HEK293 (cell line): ENCODE results near the gene FOSL1.

Experiments used
- PRDM1 ChIP-seq: fragments of 450-650 bp; formaldehyde crosslinking; IDR thresholded peaks from 2 replicates; pipeline ENCODE4; 2016; ENCODE audit warnings: missing biosample characterization, missing genetic modification characterization
- ZNF214 ChIP-seq: fragments of 450-650 bp; formaldehyde crosslinking; IDR thresholded peaks from 2 replicates; pipeline ENCODE4 v1.5.1; 2017; ENCODE audit warnings: missing biosample characterization, mild to moderate bottlenecking, missing genetic modification characterization, borderline replicate concordance
- ZNF274 ChIP-seq, 2 experiments: fragments of 200-500 bp in 1 of 2; fragments of 450-650 bp in 1 of 2; sonication (Bioruptor generic) in 1 of 2; formaldehyde crosslinking in 1 of 2; IDR thresholded peaks; 2 replicates each; pipeline versions ENCODE4 v1.5.1 to v1.6.1; 2014 to 2016; ENCODE audit warnings: borderline replicate concordance in 1 of 2, inconsistent platforms in 1 of 2, low read length in 1 of 2, missing biosample characterization in 1 of 2, missing genetic modification characterization in 1 of 2
- ZNF335 ChIP-seq: fragments of 450-650 bp; formaldehyde crosslinking; conservative IDR thresholded peaks from 2 replicates; pipeline ENCODE4 v1.5.1; 2016; ENCODE audit warnings: missing biosample characterization, missing genetic modification characterization
- ZNF529 ChIP-seq: fragments of 450-650 bp; formaldehyde crosslinking; IDR thresholded peaks from 2 replicates; pipeline ENCODE4 v1.5.1; 2017; ENCODE audit warnings: missing genetic modification characterization, missing biosample characterization; ENCODE audit not compliant: insufficient replicate concordance
- ZNF677 ChIP-seq: fragments of 450-650 bp; IDR thresholded peaks from 2 replicates; pipeline ENCODE4 v1.5.0; 2018; ENCODE audit warnings: missing biosample characterization, mild to moderate bottlenecking, missing genetic modification characterization, moderate library complexity
- TF ChIP-seq, protein P1 (sequence below): fragments of 450-650 bp; formaldehyde crosslinking; IDR thresholded peaks from 2 replicates; pipeline ENCODE4 v1.5.1; 2016; ENCODE audit warnings: missing biosample characterization, missing genetic modification characterization
- TF ChIP-seq, protein P2 (sequence below): fragments of 450-650 bp; formaldehyde crosslinking; IDR thresholded peaks from 2 replicates; pipeline ENCODE4 v1.5.1; 2016; ENCODE audit warnings: missing biosample characterization, missing genetic modification characterization
- TF ChIP-seq, protein P3 (sequence below): fragments of 450-650 bp; formaldehyde crosslinking; IDR thresholded peaks from 2 replicates; pipeline ENCODE4 v1.5.1; 2016; ENCODE audit warnings: missing biosample characterization, missing genetic modification characterization
- TF ChIP-seq, protein P4 (sequence below): IDR thresholded peaks from 2 replicates; pipeline ENCODE4 v1.6.1; 2011; ENCODE audit warnings: mild to moderate bottlenecking, low read depth, low read length, borderline replicate concordance

DNA sequence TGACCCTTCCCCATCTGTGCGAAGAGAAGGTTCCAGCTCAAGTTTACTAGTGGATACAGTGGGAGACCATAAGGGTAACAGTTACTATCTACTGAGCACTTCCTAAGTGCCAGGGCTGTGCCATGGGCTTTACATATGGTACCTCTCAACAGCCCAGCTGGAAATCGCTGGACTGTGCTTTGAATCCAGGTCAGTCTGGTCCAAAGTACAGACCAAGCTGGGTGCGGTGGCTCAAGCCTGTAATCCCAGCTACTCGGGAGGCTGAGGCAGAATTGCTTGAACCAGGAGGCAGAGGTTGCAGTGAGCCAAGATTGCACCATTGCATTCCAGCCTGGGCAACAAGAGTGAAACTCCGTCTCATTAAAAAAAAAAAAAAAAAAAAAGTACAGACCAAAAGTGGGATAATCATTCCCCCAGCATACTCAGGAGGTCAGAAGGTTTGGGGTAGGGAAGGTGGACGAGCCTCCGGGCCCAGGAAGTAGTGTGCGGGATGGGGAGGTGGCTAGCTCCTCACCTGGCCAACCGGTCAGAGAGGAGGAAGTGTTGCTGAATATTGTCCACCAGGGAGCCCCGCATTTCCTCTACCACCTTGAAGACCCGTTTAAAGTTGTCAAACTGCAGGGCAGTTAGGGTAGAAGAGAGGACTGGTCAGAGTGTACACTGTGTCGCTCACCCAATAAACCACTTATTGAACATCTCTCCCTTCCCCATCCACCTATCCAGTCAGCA, 14.2 kb downstream of the FOSL1 start:
- TF ChIP-seq, protein P1, sequence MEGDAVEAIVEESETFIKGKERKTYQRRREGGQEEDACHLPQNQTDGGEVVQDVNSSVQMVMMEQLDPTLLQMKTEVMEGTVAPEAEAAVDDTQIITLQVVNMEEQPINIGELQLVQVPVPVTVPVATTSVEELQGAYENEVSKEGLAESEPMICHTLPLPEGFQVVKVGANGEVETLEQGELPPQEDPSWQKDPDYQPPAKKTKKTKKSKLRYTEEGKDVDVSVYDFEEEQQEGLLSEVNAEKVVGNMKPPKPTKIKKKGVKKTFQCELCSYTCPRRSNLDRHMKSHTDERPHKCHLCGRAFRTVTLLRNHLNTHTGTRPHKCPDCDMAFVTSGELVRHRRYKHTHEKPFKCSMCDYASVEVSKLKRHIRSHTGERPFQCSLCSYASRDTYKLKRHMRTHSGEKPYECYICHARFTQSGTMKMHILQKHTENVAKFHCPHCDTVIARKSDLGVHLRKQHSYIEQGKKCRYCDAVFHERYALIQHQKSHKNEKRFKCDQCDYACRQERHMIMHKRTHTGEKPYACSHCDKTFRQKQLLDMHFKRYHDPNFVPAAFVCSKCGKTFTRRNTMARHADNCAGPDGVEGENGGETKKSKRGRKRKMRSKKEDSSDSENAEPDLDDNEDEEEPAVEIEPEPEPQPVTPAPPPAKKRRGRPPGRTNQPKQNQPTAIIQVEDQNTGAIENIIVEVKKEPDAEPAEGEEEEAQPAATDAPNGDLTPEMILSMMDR = no peak
- TF ChIP-seq ZNF529 (tag by site-specific recombination) = no peak
- TF ChIP-seq ZNF274 (IDR thresholded peaks at IDR 0.05; ENCODE audit: low read length) = no peak
- TF ChIP-seq ZNF274 (tag by site-specific recombination; IDR thresholded peaks at IDR 0.05; ENCODE audit: borderline replicate concordance) = no peak
- TF ChIP-seq, protein P2, sequence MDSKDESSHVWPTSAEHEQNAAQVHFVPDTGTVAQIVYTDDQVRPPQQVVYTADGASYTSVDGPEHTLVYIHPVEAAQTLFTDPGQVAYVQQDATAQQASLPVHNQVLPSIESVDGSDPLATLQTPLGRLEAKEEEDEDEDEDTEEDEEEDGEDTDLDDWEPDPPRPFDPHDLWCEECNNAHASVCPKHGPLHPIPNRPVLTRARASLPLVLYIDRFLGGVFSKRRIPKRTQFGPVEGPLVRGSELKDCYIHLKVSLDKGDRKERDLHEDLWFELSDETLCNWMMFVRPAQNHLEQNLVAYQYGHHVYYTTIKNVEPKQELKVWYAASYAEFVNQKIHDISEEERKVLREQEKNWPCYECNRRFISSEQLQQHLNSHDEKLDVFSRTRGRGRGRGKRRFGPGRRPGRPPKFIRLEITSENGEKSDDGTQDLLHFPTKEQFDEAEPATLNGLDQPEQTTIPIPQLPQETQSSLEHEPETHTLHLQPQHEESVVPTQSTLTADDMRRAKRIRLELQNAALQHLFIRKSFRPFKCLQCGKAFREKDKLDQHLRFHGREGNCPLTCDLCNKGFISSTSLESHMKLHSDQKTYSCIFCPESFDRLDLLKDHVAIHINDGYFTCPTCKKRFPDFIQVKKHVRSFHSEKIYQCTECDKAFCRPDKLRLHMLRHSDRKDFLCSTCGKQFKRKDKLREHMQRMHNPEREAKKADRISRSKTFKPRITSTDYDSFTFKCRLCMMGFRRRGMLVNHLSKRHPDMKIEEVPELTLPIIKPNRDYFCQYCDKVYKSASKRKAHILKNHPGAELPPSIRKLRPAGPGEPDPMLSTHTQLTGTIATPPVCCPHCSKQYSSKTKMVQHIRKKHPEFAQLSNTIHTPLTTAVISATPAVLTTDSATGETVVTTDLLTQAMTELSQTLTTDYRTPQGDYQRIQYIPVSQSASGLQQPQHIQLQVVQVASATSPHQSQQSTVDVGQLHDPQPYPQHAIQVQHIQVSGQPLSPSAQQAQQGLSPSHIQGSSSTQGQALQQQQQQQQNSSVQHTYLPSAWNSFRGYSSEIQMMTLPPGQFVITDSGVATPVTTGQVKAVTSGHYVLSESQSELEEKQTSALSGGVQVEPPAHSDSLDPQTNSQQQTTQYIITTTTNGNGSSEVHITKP = no peak
- no peak for TF ChIP-seq ZNF335 (tag by site-specific recombination)
- TF ChIP-seq, protein P3, sequence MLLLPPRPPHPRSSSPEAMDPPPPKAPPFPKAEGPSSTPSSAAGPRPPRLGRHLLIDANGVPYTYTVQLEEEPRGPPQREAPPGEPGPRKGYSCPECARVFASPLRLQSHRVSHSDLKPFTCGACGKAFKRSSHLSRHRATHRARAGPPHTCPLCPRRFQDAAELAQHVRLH (tag by site-specific recombination) = no peak
- TF ChIP-seq, protein P4, sequence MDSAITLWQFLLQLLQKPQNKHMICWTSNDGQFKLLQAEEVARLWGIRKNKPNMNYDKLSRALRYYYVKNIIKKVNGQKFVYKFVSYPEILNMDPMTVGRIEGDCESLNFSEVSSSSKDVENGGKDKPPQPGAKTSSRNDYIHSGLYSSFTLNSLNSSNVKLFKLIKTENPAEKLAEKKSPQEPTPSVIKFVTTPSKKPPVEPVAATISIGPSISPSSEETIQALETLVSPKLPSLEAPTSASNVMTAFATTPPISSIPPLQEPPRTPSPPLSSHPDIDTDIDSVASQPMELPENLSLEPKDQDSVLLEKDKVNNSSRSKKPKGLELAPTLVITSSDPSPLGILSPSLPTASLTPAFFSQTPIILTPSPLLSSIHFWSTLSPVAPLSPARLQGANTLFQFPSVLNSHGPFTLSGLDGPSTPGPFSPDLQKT = no peak
- TF ChIP-seq ZNF677 (tag by site-specific recombination) = no peak
- TF ChIP-seq ZNF214 (tag by site-specific recombination) = no peak
- TF ChIP-seq PRDM1 (tag by site-specific recombination) = no peak
